LNCaP clone FGC (cell line): ENCODE measurements around the gene BSPH1.

ENCODE experiments used
- DNase-seq: peaks from one replicate; pipeline ENCODE4 v3.0.0-alpha.2; 2011; ENCODE audit warnings: low read depth
- H3K4me3 ChIP-seq: 2 replicates; pipeline ENCODE4 v1.5.1; 2011; ENCODE audit warnings: mild to moderate bottlenecking, low read depth, low read length, control low read depth
- TF ChIP-seq, protein P1 (sequence below): IDR thresholded peaks from 2 replicates; pipeline ENCODE4 v1.5.1; 2012; ENCODE audit warnings: mild to moderate bottlenecking; ENCODE audit not compliant: control insufficient read depth, insufficient read depth; ENCODE audit errors: extremely low read depth

BSPH1 gene

DNA sequence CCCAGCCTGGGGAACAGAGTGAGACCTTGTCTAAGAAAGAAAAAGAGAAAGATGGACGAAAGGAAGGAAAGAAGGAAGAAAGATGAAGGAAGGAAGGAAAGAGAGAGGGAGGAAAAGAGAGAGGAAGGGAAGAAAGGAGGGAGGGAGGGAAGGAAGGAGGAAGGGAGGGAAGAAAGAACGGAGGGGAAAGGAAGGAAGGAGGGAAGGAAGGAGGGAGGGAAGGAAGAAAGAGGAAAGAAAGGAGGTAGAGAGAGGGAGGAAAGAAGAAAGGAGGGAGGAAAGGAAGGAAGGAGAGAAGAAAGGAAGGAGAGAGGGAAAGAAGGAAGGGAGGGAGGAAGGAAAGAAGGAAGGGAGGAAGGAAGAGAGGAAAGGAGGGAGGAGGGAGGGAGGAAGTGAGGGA, 31.0 kb upstream of the BSPH1 start:
- no peak for DNase-seq
- TF ChIP-seq, protein P1, sequence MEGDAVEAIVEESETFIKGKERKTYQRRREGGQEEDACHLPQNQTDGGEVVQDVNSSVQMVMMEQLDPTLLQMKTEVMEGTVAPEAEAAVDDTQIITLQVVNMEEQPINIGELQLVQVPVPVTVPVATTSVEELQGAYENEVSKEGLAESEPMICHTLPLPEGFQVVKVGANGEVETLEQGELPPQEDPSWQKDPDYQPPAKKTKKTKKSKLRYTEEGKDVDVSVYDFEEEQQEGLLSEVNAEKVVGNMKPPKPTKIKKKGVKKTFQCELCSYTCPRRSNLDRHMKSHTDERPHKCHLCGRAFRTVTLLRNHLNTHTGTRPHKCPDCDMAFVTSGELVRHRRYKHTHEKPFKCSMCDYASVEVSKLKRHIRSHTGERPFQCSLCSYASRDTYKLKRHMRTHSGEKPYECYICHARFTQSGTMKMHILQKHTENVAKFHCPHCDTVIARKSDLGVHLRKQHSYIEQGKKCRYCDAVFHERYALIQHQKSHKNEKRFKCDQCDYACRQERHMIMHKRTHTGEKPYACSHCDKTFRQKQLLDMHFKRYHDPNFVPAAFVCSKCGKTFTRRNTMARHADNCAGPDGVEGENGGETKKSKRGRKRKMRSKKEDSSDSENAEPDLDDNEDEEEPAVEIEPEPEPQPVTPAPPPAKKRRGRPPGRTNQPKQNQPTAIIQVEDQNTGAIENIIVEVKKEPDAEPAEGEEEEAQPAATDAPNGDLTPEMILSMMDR, result no peak
- H3K4me3 ChIP-seq, result no peak overlapping the region

- TF ChIP-seq, protein P1, result no peak
- DNase-seq, result no peak
- no peak overlapping the region for H3K4me3 ChIP-seq
Measured at GRCh38 chr19:48020686-48021085, 28.7 kb upstream of the BSPH1 start.

DNA sequence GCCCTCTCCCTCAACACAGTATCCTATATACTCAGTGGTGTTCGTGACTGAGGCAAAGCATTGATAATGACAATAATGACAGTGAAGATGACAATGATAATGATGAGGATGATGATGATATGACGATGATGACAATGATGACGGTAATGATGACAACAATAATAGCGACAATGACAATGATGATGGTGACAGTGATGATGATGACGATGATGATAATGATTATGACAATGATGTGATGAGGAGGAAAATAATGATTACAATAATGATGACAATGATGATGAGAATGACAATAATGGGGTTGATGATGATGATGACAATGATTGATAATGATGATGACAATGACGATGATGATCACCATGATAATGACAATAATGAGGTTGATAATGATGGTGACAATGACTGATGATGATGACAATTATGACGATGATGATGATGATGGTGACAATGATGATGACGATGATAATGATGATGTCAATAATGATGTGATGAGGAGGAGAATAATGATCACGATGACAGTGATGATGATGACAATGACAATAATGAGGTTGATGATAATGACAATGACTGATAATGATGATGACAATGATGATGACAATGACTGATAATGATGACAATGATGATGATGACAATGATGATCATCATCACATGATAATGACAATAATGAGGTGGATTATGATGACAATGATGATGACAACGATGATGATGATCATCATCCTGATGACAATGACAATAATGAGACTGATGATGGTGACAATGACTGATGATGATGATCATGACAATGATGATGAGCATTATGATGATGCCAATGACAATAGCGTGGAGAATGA, 19.2 kb upstream of the BSPH1 start:
- TF ChIP-seq, protein P1, result no peak
- DNase-seq, result no peak
- H3K4me3 ChIP-seq, result no peak overlapping the region

GRCh38 chr19:48006762-48007161, 14.8 kb upstream of the BSPH1 start:
- no peak overlapping the region for H3K4me3 ChIP-seq
- TF ChIP-seq, protein P1, result 0 out of 2 replicates have a peak, but pooled peaks have one; percentile 4
- DNase-seq, result no peak

DNA sequence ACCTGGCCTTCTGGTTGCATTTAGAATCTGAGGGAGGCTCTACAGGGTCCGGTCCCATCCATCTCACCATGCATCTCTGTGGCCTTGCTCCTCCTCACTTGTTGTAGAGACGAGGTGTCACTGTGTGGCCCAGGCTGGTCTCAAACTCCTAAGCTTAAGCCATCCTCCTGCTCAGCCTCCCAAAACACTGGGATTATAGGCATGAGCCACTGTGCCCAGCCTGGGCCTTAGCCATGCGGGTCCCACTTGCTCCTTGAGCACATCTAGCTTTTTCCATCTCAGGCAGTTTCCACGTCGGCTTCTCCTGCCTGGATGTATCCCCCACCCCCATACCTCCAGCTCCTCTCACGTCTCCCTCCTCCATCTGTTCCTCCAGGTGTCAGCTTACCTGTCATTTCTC, 12.3 kb upstream of the BSPH1 start:
- H3K4me3 ChIP-seq, result no peak overlapping the region
- DNase-seq, result no peak
- TF ChIP-seq, protein P1, result no peak

DNA sequence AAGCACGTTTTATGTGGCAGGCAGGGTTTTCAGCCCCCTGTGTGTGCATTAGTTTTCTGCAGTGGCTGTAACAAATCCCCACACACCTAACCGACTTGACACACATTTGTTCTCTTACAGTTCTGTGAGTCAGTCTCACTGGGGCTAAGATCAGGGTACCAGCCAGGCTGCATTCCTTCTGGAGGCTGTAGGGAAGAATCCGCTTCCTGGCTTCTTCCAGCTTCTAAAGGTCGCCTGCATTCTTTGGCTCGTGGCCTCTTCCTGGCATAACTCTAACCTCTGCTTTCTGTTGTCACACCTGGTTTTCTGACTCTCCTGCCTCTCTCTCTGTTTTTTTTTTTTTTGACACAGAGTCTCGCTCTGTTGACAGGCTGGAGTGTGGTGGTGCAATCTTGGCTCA, 8.9 kb upstream of the BSPH1 start:
- TF ChIP-seq, protein P1, result no peak
- no peak overlapping the region for H3K4me3 ChIP-seq
- DNase-seq, result no peak

GRCh38 chr19:47998800-47999199, 6.8 kb upstream of the BSPH1 start:
- DNase-seq, result no peak
- TF ChIP-seq, protein P1, result no peak
- H3K4me3 ChIP-seq, result no peak overlapping the region
